ENCODE measurements around the gene PIEZO2. TPM values are rescaled to one million over a fixed set of nuclear protein-coding genes. Genes with fewer than 3 reads are reported as not detected.

Gene PIEZO2
- polyA plus RNA-seq, 1 experiment = 2.8 TPM

GRCh38 chr18:10715791-10716190, 433.6 kb downstream of the PIEZO2 start:
- TF ChIP-seq CTCF (IDR thresholded peaks at IDR 0.05; ENCODE audit: low read depth, low read length) = no peak
- CTCF ChIA-PET = no interaction called here
- DNase-seq (ENCODE audit: low read depth, low spot score) = no peak
- no peaks in the 10 kb centered on the region for H3K9me3 ChIP-seq (ENCODE audit: control insufficient read depth, insufficient read depth, low read length)
- H3K27ac ChIP-seq (ENCODE audit: low read depth, low read length) = no peak overlapping the region
- no peak overlapping the region for H3K4me3 ChIP-seq (ENCODE audit: low read depth, low read length)
- POLR2A ChIA-PET = no interaction called here
- H3K27me3 ChIP-seq (ENCODE audit: control insufficient read depth, insufficient read depth, low read length) = no peaks in the 10 kb centered on the region

DNA sequence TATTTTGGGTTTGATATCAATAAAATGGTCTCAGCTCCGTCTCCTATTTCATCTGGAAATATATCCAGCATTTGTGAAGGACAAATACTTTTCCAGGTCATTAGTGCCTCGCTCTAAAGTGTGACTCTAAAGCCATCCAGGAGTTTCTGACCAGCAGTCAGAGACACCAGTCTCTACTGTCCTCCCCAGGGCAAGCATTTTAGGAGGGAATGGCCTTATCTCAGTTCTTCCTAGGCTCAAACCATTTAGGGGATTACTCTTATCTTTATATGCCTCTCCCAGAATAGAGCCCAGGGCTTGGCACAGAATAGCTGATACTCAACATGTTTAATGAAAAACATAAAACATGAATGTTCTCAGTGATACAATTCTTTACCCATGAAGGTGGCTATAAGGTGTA, 436.0 kb downstream of the PIEZO2 start:
- CTCF ChIA-PET = interaction anchor here (1.5 kb wide), 1 partner anchor 74 kb away, joined by 3 read pairs; no protein-coding TSS in a partner anchor
- Histone ChIP-seq H3K27ac (ENCODE audit: low read depth, low read length) (no peak overlapping the region), H3K4me3 (ENCODE audit: low read depth, low read length) (no peak overlapping the region), H3K27me3 (ENCODE audit: control insufficient read depth, insufficient read depth, low read length) (no peaks in the 10 kb centered on the region), H3K9me3 (ENCODE audit: control insufficient read depth, insufficient read depth, low read length) (no peaks in the 10 kb centered on the region)
- POLR2A ChIA-PET = no interaction called here
- no peak for DNase-seq (ENCODE audit: low read depth, low spot score)
- TF ChIP-seq CTCF (IDR thresholded peaks at IDR 0.05; ENCODE audit: low read depth, low read length) = no peak

DNA sequence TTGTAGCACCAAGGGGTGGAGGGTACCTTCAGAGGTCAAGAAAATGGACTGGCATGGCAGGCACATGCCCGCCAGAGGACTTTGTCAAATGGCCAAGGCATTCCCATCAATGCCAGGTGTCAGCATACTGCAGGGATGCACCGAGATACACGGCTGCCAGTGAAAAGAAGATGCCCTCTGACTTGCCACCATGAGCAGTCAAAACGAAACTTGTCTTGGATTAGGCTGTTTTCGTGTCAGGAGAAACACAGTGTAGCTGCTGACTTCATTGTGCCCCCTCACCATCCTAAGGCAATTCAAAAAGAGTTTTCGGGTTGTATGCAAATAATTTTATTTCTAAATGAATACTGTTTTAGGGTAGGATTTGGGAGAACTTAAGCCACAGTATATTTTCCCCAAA, 442.1 kb downstream of the PIEZO2 start:
- CTCF ChIA-PET = no interaction called here
- no peak overlapping the region for H3K4me3 ChIP-seq (ENCODE audit: low read depth, low read length)
- POLR2A ChIA-PET = no interaction called here

GRCh38 chr18:10705786-10706185, 443.6 kb downstream of the PIEZO2 start:
- no peak overlapping the region for H3K4me3 ChIP-seq (ENCODE audit: low read depth, low read length)
- CTCF ChIA-PET = no interaction called here
- peaks cover 4% of the 10 kb centered on the region; the same call in 1 of the 2 replicates for H3K9me3 ChIP-seq (ENCODE audit: control insufficient read depth, insufficient read depth, low read length)
- no peak for TF ChIP-seq CTCF (IDR thresholded peaks at IDR 0.05; ENCODE audit: low read depth, low read length)
- POLR2A ChIA-PET = no interaction called here
- no peak overlapping the region for H3K27ac ChIP-seq (ENCODE audit: low read depth, low read length)
- no peak for DNase-seq (ENCODE audit: low read depth, low spot score)
- no peaks in the 10 kb centered on the region for H3K27me3 ChIP-seq (ENCODE audit: control insufficient read depth, insufficient read depth, low read length)

More for the DNA sequence above, 442.1 kb downstream of the PIEZO2 start:
- H3K27ac ChIP-seq (ENCODE audit: low read depth, low read length) = no peak overlapping the region
- no peak for DNase-seq (ENCODE audit: low read depth, low spot score)
- H3K27me3 ChIP-seq (ENCODE audit: control insufficient read depth, insufficient read depth, low read length) = no peaks in the 10 kb centered on the region
- TF ChIP-seq CTCF (IDR thresholded peaks at IDR 0.05; ENCODE audit: low read depth, low read length) = no peak
- H3K9me3 ChIP-seq (ENCODE audit: control insufficient read depth, insufficient read depth, low read length) = peaks cover 4% of the 10 kb centered on the region; the same call in 1 of the 2 replicates

GRCh38 chr18:10705291-10705690, 444.1 kb downstream of the PIEZO2 start:
- ChIA-PET CTCF (no interaction called here), POLR2A (no interaction called here)
- no peak for TF ChIP-seq CTCF (IDR thresholded peaks at IDR 0.05; ENCODE audit: low read depth, low read length)
- Histone ChIP-seq H3K4me3 (ENCODE audit: low read depth, low read length) (no peak overlapping the region), H3K27ac (ENCODE audit: low read depth, low read length) (no peak overlapping the region), H3K27me3 (ENCODE audit: control insufficient read depth, insufficient read depth, low read length) (no peaks in the 10 kb centered on the region), H3K9me3 (ENCODE audit: control insufficient read depth, insufficient read depth, low read length) (peaks cover 4% of the 10 kb centered on the region; the same call in 1 of the 2 replicates)
- DNase-seq (ENCODE audit: low read depth, low spot score) = no peak
